ENCODE results near the gene SLC6A4. TPM values are rescaled to one million over a fixed set of nuclear protein-coding genes. Genes with fewer than 3 reads are reported as not detected.

The SLC6A4 gene
- polyA plus RNA-seq, 1 of the 3 experiments (the other 2 are of a cell fraction): 0.12 TPM

GRCh38 chr17:30165147-30165546 lies 70.3 kb downstream of the SLC6A4 start:
- Histone ChIP-seq H3K27me3 (ENCODE audit: insufficient read depth) (no peaks in the 10 kb centered on the region), H3K4me3 (ENCODE audit: low read depth in 2 of 2, low read length in 1 of 2) (no peak overlapping the region), H4K20me1 (ENCODE audit: insufficient read depth) (0 out of 2 replicates have a peak, but pooled peaks cover 16% of the 10 kb centered on the region), H2AFZ (ENCODE audit: low read depth) (no peak overlapping the region), H3K9me2 (no peaks in the 10 kb centered on the region), H3K4me2 (no peak overlapping the region), H3K79me2 (ENCODE audit: insufficient read depth) (peaks cover 90% of the 10 kb centered on the region), H3K4me1 (ENCODE audit: control insufficient read depth in 1 of 2, insufficient read depth in 2 of 2, low read depth in 1 of 2, low read length in 1 of 2) (no peaks in the 10 kb centered on the region; a peak in 1 of 4 replicates), H3K36me3 (replicated peaks in 1 of 2; ENCODE audit: control insufficient read depth in 1 of 2, insufficient read depth in 2 of 2, low read length in 1 of 2) (peaks cover 7 to 66% of the 10 kb centered on the region in 2 experiments), H3K27ac (ENCODE audit: low read depth in 2 of 2, low read length in 1 of 2) (no peak overlapping the region; a peak in 1 of 4 replicates), H3F3A (replicated peaks; ENCODE audit: insufficient read depth) (peaks cover 8% of the 10 kb centered on the region), H3K9me3 (peaks cover 7% of the 10 kb centered on the region; the same call in 1 of the 2 replicates), H3K9ac (no peak overlapping the region)
- CTCF ChIA-PET: interaction anchor here (1.1 to 1.6 kb wide), 3 partner anchors 40 to 71 kb away, joined by 3 to 5 read pairs (median 4); no protein-coding TSS in a partner anchor
- POLR2A ChIA-PET: no interaction called here
- TF ChIP-seq FOXJ3 (CRISPR knock-in tag; IDR thresholded peaks at IDR 0.05) (no peak), TAF1 (IDR thresholded peaks at IDR 0.05; ENCODE audit: borderline replicate concordance, low read depth, low read length) (no peak), PBX3 (IDR thresholded peaks at IDR 0.05) (no peak), GATA2 (CRISPR knock-in tag; IDR thresholded peaks at IDR 0.05) (no peak), TEAD4 (IDR thresholded peaks at IDR 0.05; ENCODE audit: borderline replicate concordance, insufficient read depth) (no peak), ELF1 (IDR thresholded peaks at IDR 0.05) (no peak), USF1 (IDR thresholded peaks at IDR 0.05; ENCODE audit: borderline replicate concordance, low read depth) (no peak), FOXM1 (IDR thresholded peaks at IDR 0.05; ENCODE audit: low read depth) (no peak), RCOR1 (IDR thresholded peaks at IDR 0.05; ENCODE audit: low read length) (no peak), EP300 (IDR thresholded peaks at IDR 0.05; ENCODE audit: borderline replicate concordance in 1 of 2, low read depth in 1 of 2, low read length in 1 of 2) (no peak), MAX (IDR thresholded peaks at IDR 0.05; ENCODE audit: low read depth) (no peak), IRF3 (IDR thresholded peaks at IDR 0.05; ENCODE audit: low read depth, low read length) (no peak), SIN3A (IDR thresholded peaks at IDR 0.05; ENCODE audit: borderline replicate concordance, low read depth, low read length) (no peak), ZBTB33 (IDR thresholded peaks at IDR 0.05; ENCODE audit: borderline replicate concordance, low read depth) (no peak), CHD2 (IDR thresholded peaks at IDR 0.05; ENCODE audit: low read length, partially characterized antibody) (no peak), GABPA (IDR thresholded peaks at IDR 0.05; ENCODE audit: low read depth) (no peak), NRF1 (IDR thresholded peaks at IDR 0.05; ENCODE audit: low read depth, low read length) (no peak), USF2 (IDR thresholded peaks at IDR 0.05; ENCODE audit: borderline replicate concordance, low read depth, low read length) (no peak), CTCF (IDR thresholded peaks at IDR 0.05) (no peak), FOSL2 (IDR thresholded peaks at IDR 0.05; ENCODE audit: borderline replicate concordance, low read depth) (no peak)
- no peak for DNase-seq
- 87% methylated on average over 3 of the region's 3 CpGs for WGBS (ENCODE audit: low lambda C conversion rate)
